Caco-2 (cell line): ENCODE results near the gene SUMF2. TPM values are rescaled to one million over a fixed set of nuclear protein-coding genes. Genes with fewer than 3 reads are reported as not detected.
"Not testable (repeated sequence)": the region's sequence is repeated elsewhere in the genome, so short reads cannot be mapped to it uniquely, and the experiment has no call there.

Experiments
- BruUV-seq: library from RNA; stranded (reverse); fragments of 400-500 nt; replicated peaks from 2 replicates; lab custom pipeline; 2021; lab: Mats Ljungman, UMichigan
- CTCF ChIA-PET: fragments of 300-600 bp; sonication (Branson Sonifier 250); formaldehyde crosslinking; loops from one replicate; lab custom pipeline; 2022; ENCODE audit warnings: antibody characterized with exemption; lab: Charles Lee
- POLR2A ChIA-PET: fragments of 300-600 bp; sonication (Branson Sonifier 250); formaldehyde crosslinking; loops from one replicate; lab custom pipeline; 2022; ENCODE audit warnings: antibody characterized with exemption; lab: Charles Lee
- DNase-seq, 2 experiments: peaks; one replicate each; pipeline versions ENCODE4 v3.0.0 to v3.0.0-alpha.2; 2020 to 2022
- H3K27me3 ChIP-seq: replicated peaks from 2 replicates; pipeline ENCODE4 v1.6.0; 2011; ENCODE audit warnings: low read length; ENCODE audit not compliant: control insufficient read depth, insufficient read depth
- H3K36me3 ChIP-seq: 2 replicates; pipeline ENCODE4 v1.5.1; 2011; ENCODE audit warnings: low read length; ENCODE audit not compliant: control insufficient read depth, insufficient read depth
- H3K4me1 ChIP-seq: fragments of 250-450 bp; sonication (Bioruptor Pico); 2 replicates; pipeline ENCODE4 v1.5.1; 2020; ENCODE audit warnings: mild to moderate bottlenecking
- H3K4me3 ChIP-seq: 2 replicates; pipeline ENCODE4 v1.5.1; 2011; ENCODE audit warnings: low read depth, mild to moderate bottlenecking, control low read depth, low read length
- H3K9me3 ChIP-seq: fragments of 250-450 bp; sonication (Bioruptor Pico); 2 replicates; pipeline ENCODE4 v1.5.1; 2020; ENCODE audit warnings: mild to moderate bottlenecking, moderate library complexity
- H3K27ac Mint-ChIP-seq: one replicate; pipeline ENCODE4 v1.8.0; 2022; ENCODE audit warnings: mixed read lengths; ENCODE audit not compliant: unreplicated experiment
- H3K27me3 Mint-ChIP-seq: one replicate; pipeline ENCODE4 v1.8.0; 2022; ENCODE audit warnings: mixed read lengths; ENCODE audit not compliant: insufficient read depth, unreplicated experiment
- H3K36me3 Mint-ChIP-seq: one replicate; pipeline ENCODE4 v1.8.0; 2022; ENCODE audit warnings: mild to moderate bottlenecking, mixed read lengths; ENCODE audit not compliant: insufficient read depth, unreplicated experiment
- H3K4me1 Mint-ChIP-seq: one replicate; pipeline ENCODE4 v1.8.0; 2022; ENCODE audit warnings: low read depth, mixed read lengths; ENCODE audit not compliant: unreplicated experiment
- H3K4me3 Mint-ChIP-seq: one replicate; pipeline ENCODE4 v1.8.0; 2022; ENCODE audit warnings: mild to moderate bottlenecking, moderate library complexity, mixed read lengths; ENCODE audit not compliant: unreplicated experiment
- H3K9me3 Mint-ChIP-seq: one replicate; pipeline ENCODE4 v1.8.0; 2022; ENCODE audit warnings: mixed read lengths; ENCODE audit not compliant: unreplicated experiment
- intact Hi-C: fragments of 100-400 bp; cut with micrococcal nuclease; formaldehyde crosslinking; loops from one replicate; pipeline ENCODE4 v1.10.0; 2022; ENCODE audit not compliant: unreplicated experiment
- total RNA-seq: library from RNA; stranded (reverse); gene quantifications from 2 replicates; pipeline ENCODE4 v1.2.3, GENCODE V29; 2022
- TF ChIP-seq, protein P1 (sequence below), 2 experiments: fragments of 200-600 bp in 1 of 2; IDR thresholded peaks; 1 replicate in 1 of 2; 2 replicates in 1 of 2; pipeline versions ENCODE4 v1.5.1 to v1.8.0; 2011 to 2022; ENCODE audit warnings: antibody characterized with exemption in 1 of 2, control low read depth in 1 of 2, inconsistent platforms in 1 of 2, low read depth in 1 of 2, low read length in 1 of 2, mild to moderate bottlenecking in 1 of 2, moderate library complexity in 1 of 2; ENCODE audit not compliant: insufficient read depth in 1 of 2, severe bottlenecking in 1 of 2, unreplicated experiment in 1 of 2

SUMF2 gene
- total RNA-seq, 1 experiment from 2014 or later, result 172 TPM

- no peaks in the 10 kb centered on the region for H3K9me3 ChIP-seq
- no peak overlapping the region for H3K4me3 ChIP-seq
- peaks cover 48% of the 10 kb centered on the region for H3K36me3 Mint-ChIP-seq
- ChIA-PET CTCF (no interaction called here), POLR2A (no interaction called here)
- H3K36me3 ChIP-seq, result peaks cover 2% of the 10 kb centered on the region; the same call in 1 of the 2 replicates
- no peak overlapping the region for H3K4me3 Mint-ChIP-seq
- no peaks in the 10 kb centered on the region for H3K9me3 Mint-ChIP-seq
- no peaks in the 10 kb centered on the region for H3K27me3 ChIP-seq
- TF ChIP-seq, protein P1, sequence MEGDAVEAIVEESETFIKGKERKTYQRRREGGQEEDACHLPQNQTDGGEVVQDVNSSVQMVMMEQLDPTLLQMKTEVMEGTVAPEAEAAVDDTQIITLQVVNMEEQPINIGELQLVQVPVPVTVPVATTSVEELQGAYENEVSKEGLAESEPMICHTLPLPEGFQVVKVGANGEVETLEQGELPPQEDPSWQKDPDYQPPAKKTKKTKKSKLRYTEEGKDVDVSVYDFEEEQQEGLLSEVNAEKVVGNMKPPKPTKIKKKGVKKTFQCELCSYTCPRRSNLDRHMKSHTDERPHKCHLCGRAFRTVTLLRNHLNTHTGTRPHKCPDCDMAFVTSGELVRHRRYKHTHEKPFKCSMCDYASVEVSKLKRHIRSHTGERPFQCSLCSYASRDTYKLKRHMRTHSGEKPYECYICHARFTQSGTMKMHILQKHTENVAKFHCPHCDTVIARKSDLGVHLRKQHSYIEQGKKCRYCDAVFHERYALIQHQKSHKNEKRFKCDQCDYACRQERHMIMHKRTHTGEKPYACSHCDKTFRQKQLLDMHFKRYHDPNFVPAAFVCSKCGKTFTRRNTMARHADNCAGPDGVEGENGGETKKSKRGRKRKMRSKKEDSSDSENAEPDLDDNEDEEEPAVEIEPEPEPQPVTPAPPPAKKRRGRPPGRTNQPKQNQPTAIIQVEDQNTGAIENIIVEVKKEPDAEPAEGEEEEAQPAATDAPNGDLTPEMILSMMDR (IDR thresholded peaks at IDR 0.05; ENCODE audit: insufficient read depth in 1 of 2, low read depth in 1 of 2, low read length in 1 of 2, severe bottlenecking in 1 of 2, unreplicated experiment in 1 of 2), result no peak
- no TSS peak for BruUV-seq
- no peaks in the 10 kb centered on the region for H3K4me1 ChIP-seq
- no peak overlapping the region for H3K27ac Mint-ChIP-seq
- intact Hi-C loops, result no loop called here
- H3K27me3 Mint-ChIP-seq, result no peaks in the 10 kb centered on the region
- H3K4me1 Mint-ChIP-seq, result no peaks in the 10 kb centered on the region
- no peak for DNase-seq
Observed at GRCh38 chr7:56097700-56098099, 33.6 kb downstream of the SUMF2 start.

GRCh38 chr7:56098187-56099008 is 34.3 kb downstream of the SUMF2 start:
- H3K4me1 ChIP-seq, BruUV-seq, H3K27me3 Mint-ChIP-seq, H3K9me3 ChIP-seq, POLR2A ChIA-PET, H3K27me3 ChIP-seq, H3K4me3 Mint-ChIP-seq, H3K36me3 ChIP-seq, DNase-seq, intact Hi-C loops, H3K4me3 ChIP-seq, CTCF ChIA-PET, H3K4me1 Mint-ChIP-seq, H3K9me3 Mint-ChIP-seq, H3K27ac Mint-ChIP-seq: not testable (repeated sequence)
- peaks cover 47% of the 10 kb centered on the region for H3K36me3 Mint-ChIP-seq

DNA sequence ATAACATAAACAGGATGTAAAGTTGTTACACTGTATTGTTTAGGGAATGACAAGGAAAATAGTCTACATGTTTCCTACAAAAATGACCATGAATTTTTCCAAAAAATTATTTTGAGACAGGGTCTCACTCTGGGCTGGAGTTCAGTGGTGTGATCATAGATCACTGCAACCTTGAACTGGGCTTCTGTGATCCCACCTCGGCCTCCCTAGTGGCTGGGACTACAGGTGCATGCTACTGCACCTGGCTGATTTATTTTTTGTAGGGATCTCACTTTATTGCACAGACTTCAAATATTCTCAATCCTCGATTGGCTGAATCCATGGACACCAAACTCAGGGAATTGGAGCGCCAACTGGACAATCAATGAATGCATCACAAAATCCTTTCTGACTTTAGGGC is 35.6 kb downstream of the SUMF2 start:
- intact Hi-C loops, result no loop called here
- Histone ChIP-seq H3K4me1 (no peaks in the 10 kb centered on the region), H3K9me3 (no peaks in the 10 kb centered on the region), H3K27me3 (no peaks in the 10 kb centered on the region), H3K4me3 (no peak overlapping the region), H3K36me3 (peaks cover 5% of the 10 kb centered on the region)
- CTCF ChIA-PET, result no interaction called here
- H3K27me3 Mint-ChIP-seq, result no peaks in the 10 kb centered on the region
- H3K4me3 Mint-ChIP-seq, result no peak overlapping the region
- BruUV-seq, result no TSS peak
- TF ChIP-seq, protein P1 (IDR thresholded peaks at IDR 0.05; ENCODE audit: insufficient read depth in 1 of 2, low read depth in 1 of 2, low read length in 1 of 2, severe bottlenecking in 1 of 2, unreplicated experiment in 1 of 2), result no peak
- no peaks in the 10 kb centered on the region for H3K4me1 Mint-ChIP-seq
- H3K9me3 Mint-ChIP-seq, result no peaks in the 10 kb centered on the region
- POLR2A ChIA-PET, result no interaction called here
- DNase-seq, result no peak
- H3K36me3 Mint-ChIP-seq, result peaks cover 58% of the 10 kb centered on the region
- H3K27ac Mint-ChIP-seq, result no peak overlapping the region

DNA sequence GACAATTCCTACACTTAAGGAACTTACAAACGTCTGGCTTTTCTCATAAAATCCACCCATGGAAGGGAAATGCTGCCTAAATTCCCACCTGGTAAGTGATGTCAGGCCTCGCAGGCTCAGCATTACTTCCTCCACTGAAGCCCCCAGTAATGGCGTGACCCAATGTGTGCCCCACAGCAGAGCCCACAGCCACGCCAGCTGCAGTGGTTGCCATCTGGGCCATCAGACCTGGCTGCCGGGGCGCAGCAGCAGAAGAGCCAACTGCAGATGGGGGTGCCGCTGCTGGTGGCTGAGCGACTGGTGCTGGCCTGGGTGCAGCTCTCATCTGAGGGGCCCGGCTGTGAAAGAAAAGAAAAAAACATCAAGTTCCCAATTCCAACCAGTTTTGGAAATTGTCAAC is 40.1 kb downstream of the SUMF2 start:
- H3K9me3 Mint-ChIP-seq, H3K9me3 ChIP-seq, H3K4me3 Mint-ChIP-seq, intact Hi-C loops, H3K4me3 ChIP-seq, H3K4me1 Mint-ChIP-seq, H3K4me1 ChIP-seq, CTCF ChIA-PET, H3K27ac Mint-ChIP-seq, POLR2A ChIA-PET, H3K36me3 ChIP-seq, H3K27me3 ChIP-seq, BruUV-seq, DNase-seq, H3K27me3 Mint-ChIP-seq: not testable (repeated sequence)
- H3K36me3 Mint-ChIP-seq, result peaks cover 72% of the 10 kb centered on the region
